Aorta (tissue), 5 donors: ENCODE data around the gene ERVK3-1. TPM values are rescaled to one million over a fixed set of nuclear protein-coding genes. Genes with fewer than 3 reads are reported as not detected.

Experiments used
- ATAC-seq: fragments of 200-7000 bp; cut with Tn5 transposase; one replicate; pipeline ENCODE4 v1.9.1; 2022; ENCODE audit warnings: moderate library complexity; ENCODE audit not compliant: low FRiP score
- DNase-seq, 2 donors: peaks; one replicate each; pipeline ENCODE4 v3.0.0-alpha.2; 2020
- H3K27ac ChIP-seq, 2 donors: one replicate each; pipeline ENCODE4 v1.5.1; 2013; ENCODE audit warnings: low read length in 2 of 2, mild to moderate bottlenecking in 2 of 2, moderate library complexity in 2 of 2, control low read depth in 1 of 2, inconsistent platforms in 1 of 2, low read depth in 1 of 2
- H3K27me3 ChIP-seq, 2 donors: one replicate each; pipeline ENCODE4 v1.6.1; 2013; ENCODE audit warnings: control low read depth in 1 of 2, low read length in 1 of 2, mild to moderate bottlenecking in 1 of 2, moderate library complexity in 1 of 2; ENCODE audit not compliant: insufficient read depth in 2 of 2, control insufficient read depth in 1 of 2
- H3K36me3 ChIP-seq, 2 donors: one replicate each; pipeline ENCODE4 v1.6.1; 2013; ENCODE audit warnings: control low read depth in 1 of 2, low read length in 1 of 2, mild to moderate bottlenecking in 1 of 2; ENCODE audit not compliant: insufficient read depth in 2 of 2, control insufficient read depth in 1 of 2
- H3K4me1 ChIP-seq, 2 donors: one replicate each; pipeline ENCODE4 v1.6.1; 2013; ENCODE audit warnings: low read length in 2 of 2, control low read depth in 1 of 2, mild to moderate bottlenecking in 1 of 2, moderate library complexity in 1 of 2; ENCODE audit not compliant: insufficient read depth in 2 of 2, control insufficient read depth in 1 of 2
- H3K4me3 ChIP-seq, 2 donors: one replicate each; pipeline ENCODE4 v1.5.1; 2013; ENCODE audit warnings: low read length in 2 of 2, control low read depth in 1 of 2, mild to moderate bottlenecking in 1 of 2
- H3K9me3 ChIP-seq: one replicate; pipeline ENCODE4 v1.6.1; 2013; ENCODE audit warnings: mild to moderate bottlenecking, low read length; ENCODE audit not compliant: control insufficient read depth
- WGBS, 2 donors: extraction: QIAGEN DNeasy Blood & Tissue Kit; methylation state at CpG; one replicate each; pipeline ENCODE4 v1.1.7; 2013; 5-methylcytosine and 5-hydroxymethylcytosine counted together
- intact Hi-C, 2 donors: fragments of 100-400 bp; cut with DNase I; formaldehyde crosslinking; loops; one replicate each; pipeline versions ENCODE4 v1.14.2 to v1.15.0; 2022
- polyA plus RNA-seq, 2 donors: library from polyadenylated mRNA; stranded (reverse); fragments of 200-250 nt; gene quantifications; one replicate each; pipeline ENCODE4 v1.2.3, GENCODE V29; 2013
- total RNA-seq, 2 donors: library from RNA; stranded (reverse); fragmentation: NEBNext Ultra II Directional; extraction: Animal tissue kit (Norgen Biotek cat#: 25700); gene quantifications; one replicate each; pipeline ENCODE4 v1.2.1, GENCODE V29; 2021
- donor health status: healthy with polysubstance abuse.
- donor health status: Bipolar disorder and iron deficiency.
- donor health status: DM: no; HTN: no; CAD: no.
- donor health status: DM: no; HTN: no; CAD: no.
- donor health status: DM: yes; HTN: yes; CAD: no.

The ERVK3-1 gene
- total and polyA plus RNA-seq, 4 donors: 26.4 to 48.1 (median 34.0) TPM

DNA sequence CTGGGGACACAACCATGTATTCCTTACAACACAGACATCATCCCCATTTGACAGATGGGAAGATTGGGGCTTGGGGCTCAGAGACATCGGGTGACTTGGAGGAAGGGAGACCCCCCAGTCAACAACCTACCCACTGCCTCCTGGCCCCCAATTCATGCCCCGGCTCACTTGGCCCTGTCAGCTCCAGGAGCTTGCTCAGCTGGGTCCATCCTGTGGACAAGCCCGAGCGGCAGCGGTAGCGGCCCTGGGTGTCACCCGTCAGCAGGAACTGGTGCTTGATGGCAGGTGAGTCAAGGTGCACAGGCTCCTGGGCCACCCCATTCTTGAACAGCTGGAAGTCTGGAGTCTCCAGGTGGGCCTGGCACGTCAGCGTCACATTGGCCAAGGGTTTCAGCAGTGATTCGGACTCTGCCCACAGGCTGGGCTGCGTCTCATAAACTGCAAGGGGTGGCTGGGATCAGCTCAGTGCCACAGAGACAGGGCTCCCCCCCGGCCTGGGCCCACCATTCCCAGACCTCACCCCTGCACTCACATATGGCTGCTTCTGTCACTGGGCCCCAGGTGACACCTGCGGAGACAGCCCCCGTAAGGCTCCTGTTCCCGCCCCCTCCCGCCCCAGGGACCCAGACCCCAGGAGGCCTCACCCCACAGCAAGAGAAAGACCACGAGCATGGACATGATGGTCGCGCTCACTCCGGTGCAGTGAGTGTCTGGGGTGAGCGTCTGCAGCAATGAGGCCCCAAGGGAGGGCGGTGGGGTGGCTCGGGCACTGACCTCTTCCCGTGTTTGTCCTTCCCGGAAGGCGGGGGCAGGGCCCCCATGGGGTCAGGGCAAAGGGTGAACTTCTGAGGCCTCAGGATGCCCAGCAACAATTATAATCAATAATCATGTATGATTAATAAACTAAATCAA lies 47.8 kb downstream of the ERVK3-1 start, which contains the start of gene A1BG:
Gene A1BG (minus strand): TSS at position 733 of the 912 bp plus-strand sequence. CDS start 55 bp downstream, at position 678.
- DNase-seq (peak; percentile 44 to 68), ATAC-seq (no peak)
- no peaks in the 10 kb centered on the region for H3K9me3 ChIP-seq
- no peaks in the 10 kb centered on the region for H3K27me3 ChIP-seq
- no peak within 1 kb of the TSS for H3K4me3 ChIP-seq
- intact Hi-C loops: no loop called here
- H3K4me1 ChIP-seq: no peaks in the 10 kb centered on the region
- no peaks in the 10 kb centered on the region for H3K36me3 ChIP-seq
- no peak within 1 kb of the TSS for H3K27ac ChIP-seq
- 81 to 86% methylated on average over 26 of the region's 26 CpGs for WGBS, 2 donors

DNA sequence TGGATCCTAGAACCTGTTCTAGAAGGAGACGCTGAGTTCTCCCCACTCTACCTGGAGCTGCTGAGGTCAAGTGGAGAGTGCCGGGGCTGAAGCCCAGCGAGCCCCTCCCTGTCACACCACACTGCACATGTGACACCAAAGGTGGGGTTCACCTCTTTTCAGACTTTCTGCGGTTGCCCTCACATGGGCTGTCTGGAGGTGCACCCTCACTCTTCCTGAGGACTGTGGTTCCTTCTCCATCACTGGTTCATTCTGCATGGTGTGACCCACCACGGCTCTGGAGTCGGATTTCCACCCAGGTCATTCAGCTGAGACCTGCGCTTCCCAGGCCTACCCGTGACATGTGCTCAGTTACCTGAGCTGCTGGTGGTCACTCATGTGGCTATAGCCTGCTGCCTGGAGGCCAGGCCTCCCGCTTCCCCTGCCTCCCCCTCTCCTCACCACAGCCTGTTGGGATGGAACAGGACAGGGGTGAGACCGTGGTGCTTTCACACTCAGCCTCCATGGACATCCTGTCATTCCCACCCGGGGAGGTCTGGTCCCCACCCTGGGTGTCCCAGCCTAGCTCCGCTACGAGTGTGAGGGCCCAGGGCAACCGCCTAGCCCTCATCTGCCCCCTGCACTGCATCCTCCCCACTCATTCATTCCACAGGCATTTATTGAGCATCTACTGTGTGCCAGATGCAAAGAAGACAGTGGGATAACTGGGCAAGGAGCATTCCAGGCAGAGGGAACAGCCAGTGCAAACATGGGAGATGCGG lies 48.7 kb downstream of the ERVK3-1 start:
- intact Hi-C loops: no loop called here
- H3K9me3 ChIP-seq: no peaks in the 10 kb centered on the region
- no peak overlapping the region for H3K27ac ChIP-seq
- DNase-seq: peak; percentile 38 to 57
- no peaks in the 10 kb centered on the region for H3K36me3 ChIP-seq
- no peaks in the 10 kb centered on the region for H3K4me1 ChIP-seq
- H3K4me3 ChIP-seq: no peak overlapping the region
- no peak for ATAC-seq
- H3K27me3 ChIP-seq: no peaks in the 10 kb centered on the region
- WGBS, 2 donors: 90 to 92% methylated on average over 15 of the region's 15 CpGs

DNA sequence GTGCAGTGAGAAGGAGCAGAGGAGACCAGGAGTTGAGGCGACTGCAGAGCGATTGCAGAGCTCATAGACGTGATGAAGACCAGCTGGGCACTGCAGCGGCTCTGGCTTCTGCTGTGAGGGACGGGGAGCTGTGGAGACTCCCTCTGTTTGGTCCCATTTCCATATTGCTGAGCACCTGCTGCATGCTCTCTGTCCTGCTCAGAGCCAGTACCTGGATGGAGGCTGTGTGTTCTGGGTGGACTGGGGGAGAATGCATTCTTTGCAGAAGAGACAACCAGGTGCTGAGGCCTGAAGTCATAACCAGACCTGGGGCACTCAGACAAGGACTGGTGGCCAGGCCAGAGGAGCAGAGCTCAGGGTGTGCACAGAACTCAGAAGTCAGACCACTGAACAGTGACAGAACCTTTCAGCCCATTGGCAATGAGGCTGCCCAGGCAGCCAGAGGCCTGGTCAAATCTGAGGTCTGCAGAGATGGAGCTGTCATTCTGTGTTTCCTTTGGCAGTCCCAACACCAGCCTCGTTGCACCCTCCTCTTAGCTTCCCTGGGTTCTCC lies 49.4 kb downstream of the ERVK3-1 start:
- Histone ChIP-seq H3K36me3 (no peaks in the 10 kb centered on the region), H3K27ac (no peak overlapping the region), H3K4me1 (no peaks in the 10 kb centered on the region), H3K27me3 (no peaks in the 10 kb centered on the region), H3K9me3 (no peaks in the 10 kb centered on the region), H3K4me3 (no peak overlapping the region)
- peak; percentile 9 to 37 for DNase-seq
- intact Hi-C loops: no loop called here
- ATAC-seq: no peak
- 83 to 85% methylated on average over 5 to 6 of the region's 6 CpGs for WGBS, 2 donors

DNA sequence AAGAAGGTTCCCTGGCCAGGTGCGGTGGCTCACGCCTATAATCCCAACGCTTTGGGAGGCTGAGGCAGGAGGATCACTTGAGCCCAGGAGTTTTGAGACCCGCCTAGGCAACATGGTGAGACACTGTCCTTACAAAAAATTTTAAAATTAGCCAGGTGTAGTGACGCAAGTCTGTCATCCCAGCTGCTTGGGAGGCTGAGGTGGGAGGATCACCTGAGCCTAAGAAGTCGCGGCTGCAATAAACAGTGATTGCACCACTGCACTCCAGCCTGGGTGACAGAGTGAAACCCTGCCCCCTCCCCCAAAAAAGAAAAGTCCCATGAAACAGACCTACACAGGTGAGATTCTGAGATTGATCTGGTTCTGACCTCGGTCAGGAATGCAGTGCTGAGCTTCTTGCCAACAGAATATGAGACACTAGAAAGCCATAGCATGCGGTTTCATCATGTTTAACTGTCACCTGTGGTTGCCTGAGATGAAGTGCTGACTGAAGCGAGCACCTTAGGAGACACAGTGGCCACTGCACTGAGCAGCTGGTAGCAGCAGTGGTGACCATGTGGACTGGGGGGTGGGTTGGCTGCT lies 50.1 kb downstream of the ERVK3-1 start:
- WGBS, 2 donors: 94 to 96% methylated on average over 10 of the region's 10 CpGs
- Histone ChIP-seq H3K27ac (no peak overlapping the region), H3K27me3 (no peaks in the 10 kb centered on the region), H3K36me3 (no peaks in the 10 kb centered on the region), H3K4me1 (no peaks in the 10 kb centered on the region), H3K9me3 (no peaks in the 10 kb centered on the region), H3K4me3 (no peak overlapping the region)
- ATAC-seq (no peak), DNase-seq (no peak)
- intact Hi-C loops: no loop called here

DNA sequence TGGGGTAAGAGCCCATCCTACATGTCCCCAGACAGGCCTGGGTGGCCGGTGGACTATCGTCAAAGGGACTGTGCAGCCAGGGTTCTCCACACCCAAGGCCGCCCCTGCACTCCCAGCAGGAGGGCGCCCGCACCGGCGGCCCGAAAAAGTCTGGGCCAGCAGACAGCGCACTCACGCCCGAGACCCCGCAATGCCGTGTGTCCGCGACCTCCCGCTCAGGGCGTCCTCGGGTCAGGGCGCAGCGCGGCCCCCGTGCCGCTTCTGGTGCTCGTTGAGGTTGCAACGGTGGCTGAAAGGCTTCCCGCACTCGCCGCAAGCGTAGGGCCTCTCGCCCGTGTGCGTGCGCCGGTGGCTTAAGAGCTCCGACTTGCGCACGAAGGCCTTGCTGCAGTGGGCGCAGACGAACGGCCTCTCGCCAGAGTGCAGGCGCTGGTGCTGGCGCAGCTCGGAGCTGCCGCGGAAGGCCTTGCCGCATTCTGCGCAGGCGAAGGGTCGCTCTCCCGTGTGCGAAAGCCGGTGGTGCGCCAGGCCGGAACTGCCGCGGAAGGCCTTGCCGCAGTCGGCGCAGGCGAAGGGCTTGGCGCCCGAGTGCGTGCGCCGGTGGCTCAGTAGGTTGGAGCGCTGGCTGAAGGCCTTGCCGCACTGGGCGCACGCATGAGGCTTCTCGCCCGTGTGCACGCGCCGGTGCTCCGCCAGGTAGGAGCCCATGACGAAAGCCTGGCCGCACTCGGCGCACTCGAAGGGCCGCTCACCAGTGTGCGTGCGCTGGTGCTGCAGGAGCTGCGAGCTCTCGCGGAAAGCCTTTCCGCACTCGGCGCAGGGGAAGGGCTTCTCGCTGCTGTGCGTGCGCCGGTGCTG lies 51.0 kb downstream of the ERVK3-1 start:
- WGBS, 2 donors: 8 to 16% methylated on average over 91 to 94 of the region's 94 CpGs
- H3K9me3 ChIP-seq: no peaks in the 10 kb centered on the region
- H3K27ac ChIP-seq: no peak overlapping the region
- H3K4me1 ChIP-seq: no peaks in the 10 kb centered on the region
- no peaks in the 10 kb centered on the region for H3K36me3 ChIP-seq
- DNase-seq (no peak), ATAC-seq (peak; percentile 33)
- no peaks in the 10 kb centered on the region for H3K27me3 ChIP-seq
- H3K4me3 ChIP-seq: no peak overlapping the region
- intact Hi-C loops: no loop called here

DNA sequence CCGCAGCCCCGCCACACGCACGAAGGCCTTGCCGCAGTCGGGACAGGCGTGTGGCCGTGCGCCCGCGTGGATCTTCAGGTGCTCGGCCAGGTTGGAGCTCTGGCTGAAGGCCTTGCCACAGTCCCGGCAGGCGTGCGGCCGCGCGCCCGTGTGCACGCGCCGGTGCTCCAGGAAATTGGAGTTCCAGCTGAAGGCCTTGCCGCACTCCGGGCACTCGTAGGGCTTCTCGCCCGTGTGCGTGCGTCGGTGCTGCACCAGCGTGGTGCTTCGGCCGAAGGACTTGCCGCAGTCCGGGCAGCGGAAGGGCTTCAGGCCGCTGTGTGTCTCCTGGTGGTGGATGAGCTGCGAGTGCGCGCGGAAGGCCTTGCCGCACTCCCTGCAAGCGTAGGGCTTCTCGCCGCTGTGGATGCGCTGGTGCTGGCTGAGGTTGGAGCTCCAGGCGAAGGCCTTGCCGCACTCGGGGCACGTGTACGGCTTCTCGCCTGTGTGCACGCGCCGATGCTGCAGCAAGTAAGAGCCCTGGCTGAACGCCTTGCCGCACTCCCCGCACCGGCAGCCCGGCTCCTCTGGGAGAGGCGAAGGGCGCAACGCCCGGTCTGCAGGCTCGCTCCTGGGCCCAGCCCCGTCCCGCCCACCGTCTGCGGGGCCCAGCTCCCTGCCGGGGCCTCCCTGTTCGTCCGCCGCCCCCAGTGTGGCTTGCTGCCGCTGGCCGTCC lies 51.7 kb downstream of the ERVK3-1 start:
- H3K9me3 ChIP-seq: no peaks in the 10 kb centered on the region
- DNase-seq (no peak), ATAC-seq (no peak)
- intact Hi-C loops: no loop called here
- H3K4me3 ChIP-seq: no peak overlapping the region
- no peaks in the 10 kb centered on the region for H3K4me1 ChIP-seq
- H3K27ac ChIP-seq: no peak overlapping the region
- WGBS, 2 donors: 16 to 27% methylated on average over 72 to 75 of the region's 75 CpGs
- H3K36me3 ChIP-seq: no peaks in the 10 kb centered on the region
- H3K27me3 ChIP-seq: no peaks in the 10 kb centered on the region

DNA sequence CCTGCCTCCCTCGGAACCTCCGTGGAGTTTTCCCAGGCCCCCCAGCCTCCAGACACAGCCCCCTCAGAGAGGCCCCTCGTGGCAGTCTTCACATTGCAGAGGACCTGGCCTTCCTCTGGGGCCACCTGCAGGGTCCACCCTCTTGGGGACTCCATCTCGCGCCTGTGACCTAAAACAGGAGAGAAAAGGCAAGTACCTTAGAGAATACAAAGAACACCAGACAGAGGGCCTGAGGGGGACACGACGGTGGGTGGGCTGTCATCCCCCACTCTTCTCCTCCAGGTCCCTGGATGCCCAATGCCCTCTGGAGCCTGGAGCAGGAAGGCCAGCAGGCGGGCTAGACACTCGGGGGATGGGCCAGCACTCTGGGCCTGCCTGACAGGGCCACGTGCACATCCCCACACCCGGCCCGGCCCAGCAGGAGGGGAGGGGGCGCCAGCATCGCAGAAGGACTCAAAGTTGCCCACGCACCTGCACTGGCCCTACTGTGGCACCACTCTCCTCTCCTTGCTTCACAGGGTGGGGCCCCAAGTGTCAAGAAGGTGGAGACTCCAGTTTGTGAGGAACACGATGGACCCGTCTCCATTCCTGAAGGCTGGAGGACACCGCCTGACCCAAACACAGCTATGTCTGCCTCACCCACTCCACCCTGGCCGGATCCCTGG lies 52.4 kb downstream of the ERVK3-1 start:
- WGBS, 2 donors: 68 to 75% methylated on average over 19 of the region's 19 CpGs
- Histone ChIP-seq H3K27me3 (no peaks in the 10 kb centered on the region), H3K4me1 (no peaks in the 10 kb centered on the region), H3K4me3 (no peak overlapping the region), H3K27ac (no peak overlapping the region), H3K9me3 (no peaks in the 10 kb centered on the region), H3K36me3 (no peaks in the 10 kb centered on the region)
- DNase-seq (peak in 1 of 2 donors; percentile 15), ATAC-seq (no peak)
- intact Hi-C loops: no loop called here
